H1 (cell line): ENCODE data around the gene DIPK1B. TPM values are rescaled to one million over a fixed set of nuclear protein-coding genes. Genes with fewer than 3 reads are reported as not detected.

Source experiments
- CTCF ChIA-PET: fragments of 300-600 bp; sonication (Branson Sonifier 250); formaldehyde crosslinking; loops from one replicate; lab custom pipeline; 2021; ENCODE audit not compliant: partially characterized antibody; lab: Charles Lee
- POLR2A ChIA-PET: fragments of 300-600 bp; sonication (Branson Sonifier 250); formaldehyde crosslinking; loops from one replicate; lab custom pipeline; 2021; ENCODE audit warnings: inconsistent platforms; ENCODE audit not compliant: partially characterized antibody; lab: Charles Lee
- DNase-seq, 2 experiments: peaks; one replicate each; pipeline versions ENCODE4 v3.0.0 to v3.0.0-alpha.2; 2010 to 2022; ENCODE audit warnings: low spot score in 2 of 2, low read depth in 1 of 2, mixed read lengths in 1 of 2
- FAIRE-seq: peaks from 2 replicates; lab custom pipeline; 2011; peaks lifted over from hg19 to GRCh38; lab: Jason Lieb, UNC
- H2AFZ ChIP-seq: 2 replicates; pipeline ENCODE4 v1.8.1; 2012; ENCODE audit warnings: low read length, inconsistent platforms
- H2AK5ac ChIP-seq: 2 replicates; pipeline ENCODE4 v1.6.1; 2013; ENCODE audit warnings: low read depth, low read length
- H2BK120ac ChIP-seq: replicated peaks from 2 replicates; pipeline ENCODE3; 2013; ENCODE audit warnings: low read depth, low read length, inconsistent platforms
- H2BK12ac ChIP-seq: 2 replicates; pipeline ENCODE4 v1.6.1; 2013; ENCODE audit warnings: low read depth, low read length
- H2BK15ac ChIP-seq: 2 replicates; pipeline ENCODE4 v1.6.1; 2013; ENCODE audit warnings: low read length
- H2BK20ac ChIP-seq: 2 replicates; pipeline ENCODE4 v1.6.1; 2013; ENCODE audit warnings: low read length
- H2BK5ac ChIP-seq: 2 replicates; pipeline ENCODE4 v1.6.1; 2013; ENCODE audit warnings: low read depth, low read length
- H3K14ac ChIP-seq: 2 replicates; pipeline ENCODE4 v1.6.1; 2013; ENCODE audit warnings: inconsistent platforms; ENCODE audit not compliant: insufficient read length
- H3K18ac ChIP-seq: 2 replicates; pipeline ENCODE4 v1.6.1; 2013; ENCODE audit warnings: low read length; ENCODE audit errors: extremely low read depth
- H3K23ac ChIP-seq: 2 replicates; pipeline ENCODE4 v1.6.1; 2013; ENCODE audit warnings: inconsistent platforms; ENCODE audit not compliant: insufficient read length
- H3K23me2 ChIP-seq: 2 replicates; pipeline ENCODE4 v1.6.1; 2013; ENCODE audit warnings: low read depth, low read length
- H3K27ac ChIP-seq: 2 replicates; pipeline ENCODE4 v1.6.1; 2011; ENCODE audit warnings: low read depth, low read length, inconsistent platforms
- H3K27me3 ChIP-seq, 4 experiments: replicated peaks in 1 of 4; 1 replicate in 1 of 4; 2 replicates in 3 of 4; pipeline versions ENCODE4 v1.6.1 to v1.8.1; 2011 to 2013; ENCODE audit warnings: low read length in 3 of 4, mild to moderate bottlenecking in 3 of 4, inconsistent platforms in 2 of 4, mixed read lengths in 2 of 4, moderate library complexity in 1 of 4; ENCODE audit not compliant: control insufficient read depth in 3 of 4, insufficient read depth in 3 of 4; ENCODE audit errors: extremely low read depth in 1 of 4
- H3K36me3 ChIP-seq, 4 experiments: 2 replicates each; pipeline versions ENCODE4 v1.6.1 to v1.8.1; 2011 to 2013; ENCODE audit warnings: mild to moderate bottlenecking in 4 of 4, low read length in 3 of 4, moderate library complexity in 2 of 4, control low read depth in 1 of 4, inconsistent platforms in 1 of 4; ENCODE audit not compliant: insufficient read depth in 4 of 4, control insufficient read depth in 2 of 4
- H3K4ac ChIP-seq: replicated peaks from 2 replicates; pipeline ENCODE3; 2013; ENCODE audit warnings: low read length, low read depth, mixed read lengths, inconsistent platforms; ENCODE audit not compliant: insufficient read length
- H3K4me1 ChIP-seq, 4 experiments: replicated peaks in 1 of 4; 1 replicate in 1 of 4; 2 replicates in 3 of 4; pipeline versions ENCODE4 v1.6.1 to v1.8.1; 2011 to 2013; ENCODE audit warnings: low read length in 3 of 4, inconsistent platforms in 2 of 4, mixed read lengths in 1 of 4; ENCODE audit not compliant: insufficient read depth in 4 of 4, control insufficient read depth in 3 of 4
- H3K4me2 ChIP-seq, 2 experiments: 2 replicates each; pipeline versions ENCODE4 v1.6.1 to v1.8.1; 2011 to 2013; ENCODE audit warnings: low read depth in 2 of 2, low read length in 2 of 2, control low read depth in 1 of 2, inconsistent platforms in 1 of 2, mild to moderate bottlenecking in 1 of 2; ENCODE audit not compliant: insufficient read depth in 1 of 2
- H3K4me3 ChIP-seq, 4 experiments: fragments of 200-600, 300-600 bp in 1 of 4; sonication (generic), shearing (Covaris generic), sonication (Bioruptor Twin) in 1 of 4; 2 replicates each; pipeline versions ENCODE4 v1.5.1 to v1.8.1; 2011 to 2016; ENCODE audit warnings: low read length in 4 of 4, low read depth in 3 of 4, control low read depth in 2 of 4, inconsistent platforms in 2 of 4, mild to moderate bottlenecking in 2 of 4, mixed read lengths in 1 of 4, moderate library complexity in 1 of 4; ENCODE audit not compliant: insufficient read depth in 2 of 4; ENCODE audit errors: extremely low read depth in 1 of 4
- H3K56ac ChIP-seq: replicated peaks from 2 replicates; pipeline ENCODE3; 2013; ENCODE audit warnings: low read depth, mild to moderate bottlenecking, mixed read lengths, low read length, inconsistent platforms; ENCODE audit not compliant: insufficient read length
- H3K79me1 ChIP-seq: 2 replicates; pipeline ENCODE4 v1.6.1; 2013; ENCODE audit warnings: low read depth, low read length, control low read depth
- H3K79me2 ChIP-seq, 2 experiments: 2 replicates each; pipeline versions ENCODE4 v1.6.1 to v1.8.1; 2012 to 2013; ENCODE audit warnings: low read length in 2 of 2, mild to moderate bottlenecking in 2 of 2, inconsistent platforms in 1 of 2; ENCODE audit not compliant: insufficient read depth in 2 of 2, control insufficient read depth in 1 of 2
- H3K9ac ChIP-seq, 4 experiments: replicated peaks in 1 of 4; 1 replicate in 1 of 4; 2 replicates in 3 of 4; pipeline versions ENCODE4 v1.6.1 to v1.8.1; 2011 to 2013; ENCODE audit warnings: low read depth in 3 of 4, low read length in 3 of 4, control low read depth in 2 of 4, mild to moderate bottlenecking in 2 of 4, moderate library complexity in 2 of 4, inconsistent platforms in 1 of 4; ENCODE audit errors: extremely low read depth in 1 of 4
- H3K9me3 ChIP-seq, 2 experiments: 2 replicates each; pipeline versions ENCODE4 v1.6.1 to v1.8.1; 2012 to 2013; ENCODE audit warnings: mild to moderate bottlenecking in 2 of 2, moderate library complexity in 2 of 2, control low read depth in 1 of 2, inconsistent platforms in 1 of 2, low read depth in 1 of 2, low read length in 1 of 2, mixed read lengths in 1 of 2; ENCODE audit not compliant: insufficient read depth in 2 of 2
- H4K20me1 ChIP-seq, 2 experiments: replicated peaks in 1 of 2; 2 replicates each; pipeline versions ENCODE3 to v1.8.1; 2011 to 2013; ENCODE audit warnings: inconsistent platforms in 2 of 2, low read length in 2 of 2, mild to moderate bottlenecking in 1 of 2; ENCODE audit not compliant: insufficient read depth in 2 of 2, control insufficient read depth in 1 of 2
- H4K5ac ChIP-seq: 2 replicates; pipeline ENCODE4 v1.6.1; 2013; ENCODE audit warnings: low read length, low read depth, mixed read lengths, inconsistent platforms; ENCODE audit not compliant: insufficient read length
- H4K8ac ChIP-seq: 2 replicates; pipeline ENCODE4 v1.8.0; 2013; ENCODE audit warnings: mild to moderate bottlenecking, moderate library complexity, low read length, inconsistent platforms; ENCODE audit not compliant: insufficient read depth; ENCODE audit errors: extremely low read depth
- H4K91ac ChIP-seq: replicated peaks from 2 replicates; pipeline ENCODE3; 2013; ENCODE audit warnings: low read length, mixed read lengths, inconsistent platforms; ENCODE audit not compliant: insufficient read length
- ATF3 ChIP-seq: IDR thresholded peaks from 2 replicates; pipeline ENCODE4 v1.6.1; 2011; ENCODE audit warnings: low read depth, mild to moderate bottlenecking, low read length; ENCODE audit not compliant: insufficient read depth
- CBX8 ChIP-seq: fragments of 300-800, 300-1000 bp; sonication (generic); IDR thresholded peaks from 2 replicates; pipeline ENCODE4 v1.7.1; 2016; ENCODE audit warnings: low read depth, low read length, borderline replicate concordance
- CHD2 ChIP-seq: IDR thresholded peaks from 2 replicates; pipeline ENCODE4 v1.6.1; 2012; ENCODE audit warnings: low read length, improper control_type of control experiment
- WGBS, 2 experiments: shearing (Covaris generic) in 1 of 2; methylation state at CpG; one replicate each; pipeline versions ENCODE4 v1.1.6 to v1.1.7; 2013 to 2015; ENCODE audit warnings: low lambda C conversion rate in 2 of 2, mixed read lengths in 2 of 2, inconsistent platforms in 1 of 2, low coverage in 1 of 2, missing lambda C conversion rate in 1 of 2; ENCODE audit not compliant: insufficient replicate concordance in 2 of 2, insufficient coverage in 1 of 2, insufficient read length in 1 of 2; ENCODE audit errors: extremely low coverage in 1 of 2, missing lambda C conversion rate in 1 of 2; 5-methylcytosine and 5-hydroxymethylcytosine counted together
- polyA plus RNA-seq, 7 experiments: library from polyadenylated mRNA; depleted of rRNA in 3 of 7; stranded (reverse) in 5 of 7; unstranded in 2 of 7; fragments of >200 nt in 5 of 7; fragments of 200-250 nt in 2 of 7; gene quantifications; 1 replicate in 5 of 7; 2 replicates in 1 of 7; 4 replicates in 1 of 7; pipeline versions ENCODE4 v1.2.1 to v1.2.3, GENCODE V29; 2011 to 2013; ENCODE audit warnings: missing spikeins in 2 of 7, mixed read lengths in 2 of 7
- total RNA-seq: library from RNA; stranded (reverse); fragmentation: NEBNext Ultra II Directional; extraction: Animal tissue kit (Norgen Biotek cat#: 25700); gene quantifications from 2 replicates; pipeline ENCODE4 v1.2.1, GENCODE V29; 2021

The DIPK1B gene
- total and polyA plus RNA-seq, 2 of the 8 experiments (the other 6 are each of a cell fraction or from before 2014, with no cell fraction given), result 32.3 to 64.8 TPM

- no peak overlapping the region for H2BK20ac ChIP-seq
- no peaks in the 10 kb centered on the region for H3K9me3 ChIP-seq
- H3K27ac ChIP-seq, result no peak overlapping the region
- H3K4me1 ChIP-seq, result peaks cover 0 to 16% (median 12%) of the 10 kb centered on the region in 4 experiments; a peak in 4 of 7 replicates
- H4K20me1 ChIP-seq, result no peaks in the 10 kb centered on the region
- H3K4me2 ChIP-seq, result no peak overlapping the region; a peak in 1 of 4 replicates
- H3K4me3 ChIP-seq, result no peak overlapping the region
- H2BK120ac ChIP-seq, result no peak overlapping the region
- H3K4ac ChIP-seq, result no peak overlapping the region
- H3K36me3 ChIP-seq, result no peaks in the 10 kb centered on the region
- no peak overlapping the region for H2BK15ac ChIP-seq
- 98% methylated on average over 11 of the region's 11 CpGs; no CpG with 5 or more reads in 1 of the 2 experiments for WGBS, 2 experiments
- no peak overlapping the region for H3K14ac ChIP-seq
- H4K5ac ChIP-seq, result no peak overlapping the region
- TF ChIP-seq ATF3 (no peak), CBX8 (no peak), CHD2 (no peak)
- TF ChIP-seq, all 59 proteins: peak for 0
- Histone ChIP-seq H3K56ac (no peak overlapping the region), H2AK5ac (no peak overlapping the region), H3K18ac (no peak overlapping the region), H2AFZ (no peak overlapping the region), H3K9ac (no peak overlapping the region), H2BK12ac (no peak overlapping the region), H2BK5ac (no peak overlapping the region), H4K91ac (no peak overlapping the region), H3K79me2 (no peaks in the 10 kb centered on the region), H3K23ac (no peak overlapping the region), H3K27me3 (no peaks in the 10 kb centered on the region), H4K8ac (no peak overlapping the region; the same call in 1 of the 2 replicates), H3K79me1 (no peaks in the 10 kb centered on the region), H3K23me2 (no peaks in the 10 kb centered on the region)
- FAIRE-seq (no peak), DNase-seq (no peak)
- ChIA-PET POLR2A (no interaction called here), CTCF (interaction anchor here (0.5 to 3.6 kb wide), 10 partner anchors 8 to 207 kb away, joined by 3 to 21 read pairs (median 6); partner anchors contain the start of gene DIPK1B)
Observed at GRCh38 chr9:136694872-136695247, 17.5 kb upstream of the DIPK1B start.
